ENCODE data around the gene GGCX. TPM values are rescaled to one million over a fixed set of nuclear protein-coding genes. Genes with fewer than 3 reads are reported as not detected.

Gene GGCX
- total RNA-seq, 4 donors from 2014 or later: 18.3 to 33.1 (median 28.2) TPM

GRCh38 chr2:85585781-85586105 is 24.4 kb upstream of the GGCX start:
- in situ Hi-C loops (cut with MboI; ENCODE audit: low sequenced_read_pairs in 4 of 4): no loop called here
- ATAC-seq (peak in 1 of 2 donors; percentile 47), DNase-seq (no peak)
- Histone ChIP-seq H3K4me3 (peak overlapping the region; percentile 59 to 89 (median 64)), H3K9me3 (no peaks in the 10 kb centered on the region), H3K4me1 (peaks cover 65 to 71% of the 10 kb centered on the region in 2 donors), H3K27ac (peak overlapping the region; percentile 88 to 98 (median 90)), H3K27me3 (no peaks in the 10 kb centered on the region), H3K36me3 (no peaks in the 10 kb centered on the region)
- intact Hi-C loops (cut with DNase I; ENCODE audit: low total_unique reads): no loop called here
- TF ChIP-seq POLR2A (IDR thresholded peaks at IDR 0.05) (no peak), CTCF (IDR thresholded peaks at IDR 0.05 in 4 of 5, conservative IDR thresholded peaks at IDR 0.05 in 1 of 5) (no peak)

- TF ChIP-seq POLR2A (IDR thresholded peaks at IDR 0.05): peak in 1 of 2 donors; percentile 38
- TF ChIP-seq CTCF (IDR thresholded peaks at IDR 0.05 in 4 of 5, conservative IDR thresholded peaks at IDR 0.05 in 1 of 5): no peak
- intact Hi-C loops (cut with DNase I; ENCODE audit: low total_unique reads): no loop called here
- Histone ChIP-seq H3K27me3 (no peaks in the 10 kb centered on the region), H3K36me3 (no peaks in the 10 kb centered on the region), H3K27ac (peak overlapping the region; percentile 88 to 98 (median 90)), H3K4me1 (peaks cover 58 to 65% of the 10 kb centered on the region in 2 donors), H3K9me3 (no peaks in the 10 kb centered on the region), H3K4me3 (peak overlapping the region; percentile 59 to 89 (median 64))
- DNase-seq (peak; percentile 78 to 86), ATAC-seq (peak; percentile 87 to 88)
- in situ Hi-C loops (cut with MboI; ENCODE audit: low sequenced_read_pairs in 4 of 4): no loop called here
Observed at GRCh38 chr2:85584857-85585780, 23.8 kb upstream of the GGCX start.

- no peaks in the 10 kb centered on the region for H3K36me3 ChIP-seq
- no peaks in the 10 kb centered on the region for H3K9me3 ChIP-seq
- H3K27ac ChIP-seq: peak within 1 kb of the TSS; percentile 88 to 98 (median 90)
- no peaks in the 10 kb centered on the region for H3K27me3 ChIP-seq
- TF ChIP-seq POLR2A (IDR thresholded peaks at IDR 0.05): peak in 1 of 2 donors; percentile 17
- TF ChIP-seq CTCF (IDR thresholded peaks at IDR 0.05 in 4 of 5, conservative IDR thresholded peaks at IDR 0.05 in 1 of 5): no peak
- DNase-seq (no peak), ATAC-seq (peak; percentile 32 to 35)
- H3K4me1 ChIP-seq: peaks cover 58 to 62% of the 10 kb centered on the region in 2 donors
- H3K4me3 ChIP-seq: peak within 1 kb of the TSS; percentile 59 to 89 (median 64)
- in situ Hi-C loops (cut with MboI; ENCODE audit: low sequenced_read_pairs in 4 of 4): no loop called here
- intact Hi-C loops (cut with DNase I; ENCODE audit: low total_unique reads): no loop called here
Observed at GRCh38 chr2:85584354-85584856, 23.1 kb upstream of the GGCX start, which contains the start of gene VAMP5. Gene VAMP5 (plus strand): TSS chr2:85584431. CDS start chr2:85584491, 60 bp downstream.

GRCh38 chr2:85583667-85584353 is 22.5 kb upstream of the GGCX start:
- intact Hi-C loops (cut with DNase I; ENCODE audit: low total_unique reads) (no loop called here), in situ Hi-C loops (cut with MboI; ENCODE audit: low sequenced_read_pairs in 4 of 4) (no loop called here)
- Histone ChIP-seq H3K4me3 (peak overlapping the region; percentile 59 to 89 (median 64)), H3K9me3 (no peaks in the 10 kb centered on the region), H3K27me3 (no peaks in the 10 kb centered on the region), H3K27ac (peak overlapping the region; percentile 88 to 98 (median 90)), H3K4me1 (peaks cover 57 to 62% of the 10 kb centered on the region in 2 donors), H3K36me3 (no peaks in the 10 kb centered on the region)
- ATAC-seq: peak in 1 of 2 donors; percentile 31
- DNase-seq: no peak
- no peak for TF ChIP-seq CTCF (IDR thresholded peaks at IDR 0.05 in 4 of 5, conservative IDR thresholded peaks at IDR 0.05 in 1 of 5)
- TF ChIP-seq POLR2A (IDR thresholded peaks at IDR 0.05): no peak

Data from gastrocnemius medialis (tissue), 4 donors.